Stimulated activated CD4-positive, alpha-beta T cell treated with anti-CD3 and anti-CD28 coated beads, Interleukin-4, amount 100 ng/mL, for 24 hours (primary cell): ENCODE measurements around the gene ABLIM2.
A peak's percentile ranks its signal among the peaks of the same experiment; 100 is the strongest.

Experiments used
- DNase-seq: peaks from one replicate; pipeline ENCODE4 v3.0.0-alpha.2; 2020

Gene ABLIM2

GRCh38 chr4:8135666-8136065 lies 22.9 kb downstream of the ABLIM2 start:
- no peak for DNase-seq

- no peak for DNase-seq
These were observed 24.6 kb downstream of the ABLIM2 start for GRCh38 chr4:8133897-8134563.

DNA sequence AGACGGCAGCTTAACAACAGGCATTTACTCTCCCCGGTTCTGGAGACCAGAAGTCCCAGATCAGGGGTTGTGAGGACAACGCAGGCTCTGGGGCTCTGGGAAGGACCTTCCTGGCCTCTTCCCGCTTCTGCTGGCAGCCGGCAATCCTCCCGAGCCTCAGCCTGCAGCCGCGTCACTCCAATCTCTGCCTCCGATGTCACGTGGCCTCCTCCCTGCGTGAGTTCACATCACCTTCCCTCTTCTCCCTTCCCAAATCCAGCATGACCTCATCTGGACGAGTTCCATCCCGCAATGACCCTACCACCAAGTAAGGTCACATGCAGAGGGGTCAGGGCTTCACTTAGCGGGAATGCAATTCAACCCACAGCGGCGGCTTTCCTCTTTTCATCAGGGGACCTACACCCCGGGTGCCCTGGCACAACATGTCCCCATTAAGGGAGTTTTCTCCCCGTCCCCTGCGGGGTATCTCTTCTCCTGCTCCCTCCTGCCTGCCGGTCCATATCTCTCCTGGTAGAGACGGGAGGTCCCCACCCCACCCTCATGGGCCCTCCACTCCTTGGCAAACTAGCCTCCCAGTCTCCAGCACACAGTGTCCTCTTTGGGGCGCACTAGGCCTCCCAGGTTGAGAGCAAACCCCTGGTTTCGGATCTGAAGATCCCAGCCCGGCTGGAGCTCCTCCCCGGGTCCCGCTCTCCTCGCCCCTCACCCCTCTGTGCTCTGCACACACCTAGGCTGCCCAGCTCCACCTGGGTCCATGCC lies 25.5 kb downstream of the ABLIM2 start:
- no peak for DNase-seq

DNA sequence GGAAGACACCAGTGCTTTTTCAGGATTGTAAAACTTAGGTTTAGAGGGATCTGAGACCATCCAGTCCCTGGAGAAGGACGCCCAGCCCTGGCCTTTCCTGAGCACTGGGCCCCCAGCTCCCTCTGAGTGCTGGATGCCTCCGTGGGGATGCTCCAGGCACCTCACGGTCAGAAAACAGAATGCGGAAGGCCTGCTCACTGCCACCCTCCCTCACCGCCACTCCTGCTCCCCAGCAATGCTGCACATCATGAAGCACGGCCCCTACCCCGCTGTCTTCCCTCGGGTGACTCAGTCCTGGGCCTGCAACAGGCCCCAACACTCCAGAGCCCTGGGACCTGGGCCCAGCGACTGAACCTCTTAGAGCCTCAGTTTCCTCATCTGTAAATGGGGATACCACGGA lies 26.2 kb downstream of the ABLIM2 start:
- no peak for DNase-seq

- no peak for DNase-seq
These were observed 26.8 kb downstream of the ABLIM2 start for GRCh38 chr4:8131826-8132225.

GRCh38 chr4:8131210-8131609 lies 27.4 kb downstream of the ABLIM2 start:
- no peak for DNase-seq

DNA sequence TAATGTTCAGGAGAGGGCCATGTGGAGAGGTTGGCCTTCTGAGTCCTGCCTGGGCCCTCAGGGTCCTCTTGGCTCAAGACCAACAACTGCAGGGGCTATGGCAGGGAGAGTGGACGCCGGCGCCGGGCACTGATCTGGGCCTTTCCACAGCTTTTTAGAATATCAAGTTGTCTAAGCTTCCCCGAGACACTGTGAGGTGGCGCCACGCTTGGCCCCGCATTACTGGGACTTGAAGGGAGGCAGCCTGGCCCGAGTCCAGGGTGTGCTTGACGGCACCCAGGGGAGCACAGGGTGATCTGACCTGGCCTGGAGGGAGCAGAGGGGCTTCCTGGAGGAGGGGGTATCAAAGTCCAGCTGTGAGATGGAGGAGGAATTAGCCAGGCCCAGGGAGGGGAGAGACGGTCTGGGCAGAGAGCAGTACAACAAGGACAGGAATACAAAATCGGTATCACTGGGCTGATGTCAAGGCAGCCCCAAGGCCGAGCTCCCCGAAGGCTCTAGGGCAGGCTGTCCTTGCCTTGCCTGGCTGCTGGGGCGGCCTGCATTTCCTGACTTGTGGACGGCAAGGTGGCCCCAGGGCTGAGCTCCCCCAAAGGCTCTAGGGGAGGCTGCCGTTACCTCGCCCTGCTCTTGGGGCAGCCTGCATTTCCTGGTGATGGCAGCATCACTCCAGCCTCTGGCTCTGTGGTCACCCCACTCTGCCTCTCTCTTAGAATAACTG lies 28.1 kb downstream of the ABLIM2 start:
- DNase-seq, result no peak

- no peak for DNase-seq
These were observed 28.8 kb downstream of the ABLIM2 start for GRCh38 chr4:8129785-8130184.

DNA sequence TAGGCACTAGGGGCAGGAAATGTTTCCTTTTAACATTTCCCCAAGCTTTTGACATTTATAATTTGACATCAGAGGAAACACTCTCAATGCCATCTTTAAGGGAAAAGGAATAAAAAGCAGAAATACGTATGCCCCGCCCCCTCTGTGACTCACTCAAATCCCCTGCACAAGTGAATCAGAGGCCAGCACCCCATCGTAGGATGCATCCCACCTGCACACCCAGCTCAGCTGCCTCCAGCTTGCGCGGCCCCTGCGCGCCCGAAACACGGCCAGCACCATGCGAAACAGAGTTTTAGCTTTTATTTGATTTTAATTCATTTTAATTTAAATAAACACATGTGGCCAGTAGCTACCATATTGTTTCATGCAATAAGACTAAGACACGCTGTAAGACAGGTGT lies 29.5 kb downstream of the ABLIM2 start:
- no peak for DNase-seq

DNA sequence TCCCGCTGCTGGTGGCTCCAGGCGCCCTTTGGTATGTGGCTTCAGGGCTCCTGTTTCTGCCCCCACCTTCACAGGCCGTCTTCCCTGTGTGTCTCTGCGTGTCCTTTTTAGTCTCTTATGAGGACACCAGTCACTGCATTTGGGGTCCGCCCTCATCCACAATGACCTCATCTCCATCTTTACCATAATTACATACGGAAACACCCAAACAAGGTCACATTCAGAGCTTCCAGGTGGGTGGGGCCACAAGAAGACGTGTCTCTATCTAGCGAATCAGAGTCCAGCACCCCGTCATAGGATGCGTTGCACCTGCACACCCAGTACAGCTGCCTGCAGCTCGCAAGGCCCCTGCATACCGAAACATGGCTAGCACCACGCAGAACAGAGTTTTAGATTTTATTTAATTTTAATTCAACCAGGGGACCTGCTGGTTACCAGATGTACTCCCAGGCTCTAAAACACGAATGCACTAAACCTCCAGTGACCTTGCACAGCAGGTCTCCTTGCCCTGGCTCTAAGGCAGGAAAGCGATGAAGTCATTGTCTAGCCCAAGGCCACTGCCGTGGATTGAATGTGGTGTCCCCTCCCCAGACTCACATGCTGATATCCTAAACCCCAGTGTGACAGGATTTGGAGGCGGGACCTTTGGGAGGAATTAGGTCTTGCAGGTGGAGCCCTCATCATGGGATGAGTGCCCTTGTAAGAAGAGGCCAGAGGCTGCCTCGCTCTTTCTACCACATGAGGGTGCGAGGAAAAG lies 30.3 kb downstream of the ABLIM2 start:
- no peak for DNase-seq

GRCh38 chr4:8127051-8127826 lies 31.4 kb downstream of the ABLIM2 start:
- DNase-seq, result no peak

GRCh38 chr4:8126523-8126922 lies 32.1 kb downstream of the ABLIM2 start:
- DNase-seq, result no peak

DNA sequence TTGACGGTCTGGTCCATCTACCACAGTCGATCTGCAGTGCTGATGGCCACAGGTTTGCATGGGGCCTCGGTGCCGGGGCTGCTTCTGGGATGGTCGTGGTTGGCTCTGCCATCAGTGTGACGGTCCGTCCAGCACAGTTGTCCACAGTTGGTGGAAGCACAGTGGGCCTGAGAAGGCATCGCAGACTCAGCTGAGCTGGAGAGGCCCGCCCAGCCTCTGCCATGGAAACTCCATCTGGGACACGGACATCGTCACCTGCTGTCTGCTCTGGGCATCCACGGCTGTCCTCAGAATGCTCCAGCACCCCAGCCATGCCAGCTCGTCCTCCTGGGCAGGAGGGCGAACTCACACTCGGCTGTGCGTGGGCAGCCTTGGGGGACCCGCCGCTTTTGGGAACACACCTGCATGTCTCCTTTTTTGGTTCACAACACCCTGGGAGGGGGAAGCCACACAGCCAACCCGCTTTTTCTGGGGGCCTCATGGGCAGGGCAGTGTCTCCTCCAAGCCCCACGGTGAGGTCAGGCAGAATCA lies 33.0 kb downstream of the ABLIM2 start:
- no peak for DNase-seq

- no peak for DNase-seq
These were observed 34.7 kb downstream of the ABLIM2 start for GRCh38 chr4:8123870-8124269.

DNA sequence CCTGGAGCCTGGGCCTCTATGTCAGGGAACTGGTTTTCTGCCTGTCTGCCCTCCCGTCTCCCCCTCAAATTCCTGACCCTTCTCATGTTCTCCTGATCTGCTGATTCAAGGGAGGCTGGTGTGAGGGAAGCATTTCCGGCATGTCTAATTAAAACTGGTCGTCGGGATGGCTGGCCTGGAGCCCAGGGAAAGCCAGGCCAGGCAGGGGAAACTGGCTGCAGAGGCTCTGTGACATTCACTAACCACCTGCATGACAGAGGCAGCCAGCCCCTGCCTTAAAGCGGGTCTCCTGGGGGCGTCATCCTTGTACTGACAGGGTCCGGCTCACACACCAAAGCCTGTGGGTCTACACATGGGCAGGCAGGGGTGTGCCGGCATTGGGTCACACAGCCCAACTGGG lies 35.2 kb downstream of the ABLIM2 start:
- no peak for DNase-seq

GRCh38 chr4:8122746-8123145 lies 35.9 kb downstream of the ABLIM2 start:
- no peak for DNase-seq

- no peak for DNase-seq
These were observed 37.2 kb downstream of the ABLIM2 start for GRCh38 chr4:8121292-8122015.

DNA sequence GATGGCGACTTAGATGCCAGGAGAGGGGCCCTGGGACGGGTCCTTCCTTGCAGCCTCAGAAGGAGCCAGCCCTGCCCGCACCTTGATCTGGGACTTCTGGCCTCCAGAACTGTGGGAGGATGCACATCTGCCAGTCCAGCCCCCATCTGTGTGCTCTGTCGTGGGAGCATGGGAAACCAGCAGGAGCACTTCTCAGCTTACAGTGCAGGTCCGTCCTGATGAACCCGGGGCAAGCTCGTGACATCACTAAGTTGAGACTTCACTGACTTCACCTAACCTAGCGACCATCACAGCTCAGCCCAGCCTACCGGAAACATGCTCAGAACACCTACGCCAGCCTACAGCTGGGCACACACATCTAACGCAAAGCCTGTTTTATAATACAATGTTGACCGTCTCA lies 38.1 kb downstream of the ABLIM2 start:
- no peak for DNase-seq

- DNase-seq, result no peak
These were observed 38.7 kb downstream of the ABLIM2 start for GRCh38 chr4:8119877-8120276.

- DNase-seq, result no peak
These were observed 40.1 kb downstream of the ABLIM2 start for GRCh38 chr4:8118531-8118930.

DNA sequence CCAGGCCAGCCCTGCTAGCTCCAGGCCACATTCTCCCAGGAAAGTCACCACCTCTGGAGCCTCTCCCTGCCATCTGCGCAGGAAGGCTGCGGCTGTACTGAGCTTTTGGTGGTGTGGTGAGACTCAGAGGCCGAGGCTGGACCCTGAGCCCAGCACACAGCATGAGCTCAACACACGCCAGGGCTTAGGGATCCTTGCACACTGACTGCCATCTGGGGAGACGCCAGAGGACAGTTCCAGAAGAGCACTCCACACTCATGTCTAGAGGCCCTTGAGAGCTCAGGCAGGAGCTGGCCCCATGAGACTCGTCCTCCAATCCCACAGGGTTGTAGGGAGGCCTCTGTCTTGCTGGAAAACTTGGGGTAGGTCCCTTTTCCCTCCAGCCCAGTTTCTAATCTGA lies 40.6 kb downstream of the ABLIM2 start:
- no peak for DNase-seq

DNA sequence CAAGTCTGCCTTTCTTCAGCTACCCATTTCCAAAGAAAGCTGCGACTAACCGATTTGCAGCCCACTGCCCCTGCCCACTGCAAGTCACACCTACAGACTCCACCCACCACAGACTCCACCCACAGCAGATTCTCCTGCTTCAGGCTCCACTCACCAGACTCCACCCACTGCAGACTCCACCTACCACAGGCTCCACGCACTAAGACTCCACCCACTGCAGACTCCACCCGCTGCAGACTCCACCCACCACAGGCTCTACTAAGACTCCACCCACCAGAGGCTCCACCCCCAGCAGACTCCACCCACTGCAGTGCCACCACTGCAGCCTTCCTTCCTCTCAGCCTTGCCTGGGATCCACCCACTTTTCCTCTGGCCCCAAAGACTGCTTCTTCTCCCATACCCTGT lies 41.3 kb downstream of the ABLIM2 start:
- DNase-seq, result peak; percentile 25
